T-helper 17 cell (primary cell): ENCODE measurements around the gene SMAP2. TPM values are rescaled to one million over a fixed set of nuclear protein-coding genes. Genes with fewer than 3 reads are reported as not detected.
"Not testable (repeated sequence)": the region's sequence is repeated elsewhere in the genome, so short reads cannot be mapped to it uniquely, and the experiment has no call there.

Experiments used
- ATAC-seq: fragments of 150-1000 bp; cut with Tn5 transposase; 2 replicates; pipeline ENCODE4 v1.10.0; 2021; ENCODE audit warnings: mild to moderate bottlenecking, moderate library complexity
- DNase-seq, 3 donors: peaks; one replicate each; pipeline versions ENCODE4 v3.0.0 to v3.0.0-alpha.2; 2020 to 2021
- H3K9me3 ChIP-seq: one replicate; pipeline ENCODE4 v1.7.0; 2013; ENCODE audit warnings: low read length, mild to moderate bottlenecking; ENCODE audit not compliant: control insufficient read depth, poor library complexity, severe bottlenecking
- H3K27ac Mint-ChIP-seq: one replicate; pipeline ENCODE4 v1.8.0; 2022; ENCODE audit warnings: mild to moderate bottlenecking, moderate library complexity, mixed read lengths
- H3K27me3 Mint-ChIP-seq: one replicate; pipeline ENCODE4 v1.8.0; 2022; ENCODE audit warnings: mixed read lengths
- H3K36me3 Mint-ChIP-seq: one replicate; pipeline ENCODE4 v1.8.0; 2022; ENCODE audit warnings: low read depth, mixed read lengths
- H3K4me1 Mint-ChIP-seq: one replicate; pipeline ENCODE4 v1.8.0; 2022; ENCODE audit warnings: mild to moderate bottlenecking, mixed read lengths
- H3K4me3 Mint-ChIP-seq: one replicate; pipeline ENCODE4 v1.8.0; 2022; ENCODE audit warnings: mild to moderate bottlenecking, moderate library complexity, mixed read lengths
- total RNA-seq, 4 donors: library from RNA in 2 of 4; stranded (reverse) in 2 of 4; gene quantifications; one replicate each; pipeline ENCODE4 v1.2.3 and lab custom pipeline; 2022 to 2026

The SMAP2 gene
- total RNA-seq, 2 donors from 2014 or later = 155 to 169 TPM

DNA sequence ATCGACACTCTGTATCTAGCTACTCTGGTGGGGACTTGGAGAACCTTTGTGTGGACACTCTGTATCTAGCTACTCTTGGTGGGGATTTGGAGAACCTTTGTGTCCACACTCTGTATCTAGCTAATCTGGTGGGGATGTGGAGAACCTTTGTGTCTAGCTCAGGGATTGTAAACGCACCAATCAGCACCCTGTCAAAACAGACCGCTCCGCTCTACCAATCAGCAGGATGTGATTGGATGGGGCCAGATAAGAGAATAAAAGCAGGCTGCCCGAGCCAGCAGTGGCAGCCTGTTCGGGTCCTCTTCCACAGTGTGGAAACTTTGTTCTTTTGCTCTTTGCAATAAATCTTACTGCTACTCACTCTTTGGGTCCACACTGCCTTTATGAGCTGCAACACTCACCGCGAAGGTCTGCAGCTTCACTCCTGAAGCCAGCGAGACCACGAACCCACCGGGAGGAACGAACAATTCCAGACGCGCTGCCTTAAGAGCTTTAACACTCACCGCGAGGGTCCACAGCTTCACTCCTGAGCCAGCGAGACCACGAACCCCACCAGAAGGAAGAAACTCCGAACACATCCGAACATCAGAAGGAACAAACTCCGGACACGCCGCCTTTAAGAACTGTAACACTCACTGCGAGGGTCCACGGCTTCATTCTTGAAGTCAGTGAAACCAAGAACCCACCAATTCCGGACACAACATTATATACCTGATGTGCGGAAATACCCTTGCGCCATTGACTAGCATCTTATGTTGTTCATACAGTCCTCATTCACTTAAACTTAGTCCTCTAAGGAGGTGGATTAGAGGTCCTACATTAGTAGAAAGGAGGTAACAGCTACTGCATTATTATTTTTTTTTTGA lies 15.2 kb downstream of the SMAP2 start:
- not testable (repeated sequence) for DNase-seq, H3K27me3 Mint-ChIP-seq, H3K9me3 ChIP-seq, ATAC-seq
- Mint-ChIP-seq H3K27ac (peak overlapping the region; percentile 99), H3K4me1 (peaks cover 63% of the 10 kb centered on the region), H3K36me3 (peaks cover 13% of the 10 kb centered on the region), H3K4me3 (peak overlapping the region; percentile 90)

DNA sequence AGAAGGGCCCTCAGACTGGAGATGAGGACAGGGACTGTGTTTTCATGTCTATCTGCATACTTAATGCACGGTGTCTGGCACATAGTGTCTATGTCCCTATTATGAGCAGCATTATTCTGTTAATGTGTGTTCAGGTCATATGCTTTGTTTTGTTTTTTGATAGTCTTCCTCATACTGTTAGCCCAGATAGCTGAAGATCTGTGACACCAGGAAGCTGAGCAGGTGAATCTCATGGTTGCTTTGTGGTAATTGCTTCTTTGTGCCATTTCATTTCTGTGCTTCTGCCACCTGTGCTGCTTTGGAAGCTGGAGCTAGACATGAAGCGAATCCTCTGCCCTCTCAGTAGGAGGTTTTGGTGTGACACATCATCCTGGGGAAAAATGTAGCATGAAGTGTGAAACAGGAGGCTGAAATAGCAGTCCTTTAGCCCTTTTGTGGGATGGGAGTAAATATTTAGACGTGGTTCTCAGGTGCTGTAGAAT lies 15.8 kb downstream of the SMAP2 start:
- peak overlapping the region; percentile 90 for H3K4me3 Mint-ChIP-seq
- peaks cover 13% of the 10 kb centered on the region for H3K36me3 Mint-ChIP-seq
- peaks cover 63% of the 10 kb centered on the region for H3K4me1 Mint-ChIP-seq
- no peaks in the 10 kb centered on the region for H3K27me3 Mint-ChIP-seq
- H3K9me3 ChIP-seq = no peaks in the 10 kb centered on the region
- no peak for DNase-seq
- H3K27ac Mint-ChIP-seq = peak overlapping the region; percentile 99
- peak; percentile 17 for ATAC-seq

DNA sequence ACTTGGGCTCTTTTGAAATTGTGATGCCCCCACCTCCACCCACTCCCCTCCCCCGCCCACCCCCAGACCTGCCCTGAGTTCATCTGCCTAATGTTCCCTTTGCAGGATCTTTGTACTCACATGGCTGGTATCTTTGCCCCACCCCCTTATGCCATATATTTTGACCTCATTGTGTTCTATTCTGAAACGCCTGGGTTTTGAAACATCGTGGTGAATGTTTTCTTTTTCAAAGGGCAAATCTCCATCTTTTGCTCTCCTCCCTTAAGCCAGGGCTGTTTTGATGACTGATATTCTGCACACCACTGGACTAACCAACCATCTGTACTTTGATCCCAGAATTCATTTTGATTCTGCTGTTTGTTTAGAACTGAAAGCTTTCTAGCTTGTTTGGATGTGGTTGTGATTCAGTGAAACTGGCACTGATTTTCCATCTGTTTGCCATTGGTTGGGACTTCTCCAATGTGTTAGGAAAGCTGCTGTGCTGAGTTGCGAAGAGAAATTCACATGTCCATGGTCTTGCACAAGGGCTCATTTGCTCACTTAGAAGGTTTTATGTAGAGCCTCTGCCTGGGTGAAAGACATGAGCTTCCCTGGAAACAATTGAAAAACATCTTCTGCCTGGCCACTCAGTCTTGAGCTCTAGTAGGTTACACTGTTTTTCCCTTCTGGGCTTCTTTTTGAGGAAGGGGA lies 16.5 kb downstream of the SMAP2 start:
- H3K27me3 Mint-ChIP-seq = no peaks in the 10 kb centered on the region

DNA sequence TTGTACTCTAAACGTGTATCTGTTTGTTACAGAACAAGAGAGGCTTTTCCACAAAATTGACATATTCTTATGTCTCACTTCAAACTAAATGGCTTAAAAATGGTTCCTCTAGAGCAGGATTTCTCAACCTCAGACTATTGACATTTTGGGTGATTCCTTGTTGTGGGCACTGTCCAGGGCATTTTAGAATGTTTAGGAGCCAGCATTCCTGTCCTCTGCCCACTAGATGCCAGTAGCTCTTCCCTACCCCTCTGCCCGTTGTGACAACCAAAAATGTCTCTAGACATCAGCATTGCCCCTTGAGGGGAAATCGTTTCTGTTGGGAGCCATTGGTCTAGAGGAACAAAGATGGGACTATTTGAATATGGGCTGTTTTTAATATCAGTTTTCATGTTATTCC lies 17.3 kb downstream of the SMAP2 start:
- Mint-ChIP-seq H3K4me3 (peak overlapping the region; percentile 90), H3K4me1 (peaks cover 64% of the 10 kb centered on the region), H3K27ac (peak overlapping the region; percentile 99), H3K36me3 (peaks cover 18% of the 10 kb centered on the region), H3K27me3 (no peaks in the 10 kb centered on the region)
- ATAC-seq = no peak
- DNase-seq = no peak
- no peaks in the 10 kb centered on the region for H3K9me3 ChIP-seq

More for the DNA sequence above, 16.5 kb downstream of the SMAP2 start:
- no peaks in the 10 kb centered on the region for H3K9me3 ChIP-seq
- DNase-seq (no peak), ATAC-seq (no peak)
- peaks cover 18% of the 10 kb centered on the region for H3K36me3 Mint-ChIP-seq
- H3K4me3 Mint-ChIP-seq = peak overlapping the region; percentile 90
- H3K27ac Mint-ChIP-seq = peak overlapping the region; percentile 99
- H3K4me1 Mint-ChIP-seq = peaks cover 64% of the 10 kb centered on the region

DNA sequence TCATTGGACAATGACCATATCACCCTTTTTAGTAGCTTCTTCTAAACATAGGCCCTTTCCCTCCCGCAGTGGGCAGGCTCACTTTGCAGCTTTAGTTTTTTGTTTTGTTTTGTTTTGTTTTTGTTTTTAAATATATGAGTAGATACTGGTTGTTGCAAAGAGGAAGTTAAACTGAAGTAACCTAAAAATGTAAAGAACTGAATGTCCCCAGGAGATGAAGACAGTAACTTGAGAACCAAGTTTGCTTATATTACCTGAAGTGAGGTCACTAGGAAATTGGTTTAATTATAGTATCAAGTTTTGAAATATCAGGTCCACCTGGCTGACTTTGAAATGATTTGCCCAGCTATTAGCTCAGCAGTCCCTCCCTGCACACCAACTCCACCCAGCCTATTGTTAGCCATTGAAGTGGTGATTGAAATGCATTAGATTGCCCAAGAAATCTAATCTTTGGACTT lies 18.2 kb downstream of the SMAP2 start:
- peaks cover 61% of the 10 kb centered on the region for H3K4me1 Mint-ChIP-seq
- H3K27ac Mint-ChIP-seq = peak overlapping the region; percentile 99
- H3K27me3 Mint-ChIP-seq = no peaks in the 10 kb centered on the region
- DNase-seq = no peak
- H3K9me3 ChIP-seq = no peaks in the 10 kb centered on the region
- no peak for ATAC-seq
- peaks cover 17% of the 10 kb centered on the region for H3K36me3 Mint-ChIP-seq
- peak overlapping the region; percentile 90 for H3K4me3 Mint-ChIP-seq

DNA sequence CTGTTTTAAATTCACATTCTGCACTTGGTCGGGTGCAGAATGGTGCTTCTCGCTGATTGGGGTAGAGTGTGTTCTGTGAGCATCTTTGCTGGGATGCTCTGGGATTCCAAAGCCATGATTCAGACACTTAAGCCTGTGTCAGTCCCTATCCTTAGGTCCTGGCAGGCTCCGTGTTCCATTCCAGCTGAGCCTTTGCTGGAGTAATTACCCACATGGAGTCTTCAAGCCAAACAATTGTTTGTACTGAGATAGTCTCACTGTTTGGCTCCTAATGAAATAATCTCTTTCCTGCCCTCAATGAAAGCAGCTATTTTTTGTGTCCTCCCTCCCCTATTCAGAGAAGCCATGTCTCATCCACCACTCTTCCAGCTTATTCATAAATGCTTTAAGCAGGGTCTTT lies 18.7 kb downstream of the SMAP2 start:
- peaks cover 17% of the 10 kb centered on the region for H3K36me3 Mint-ChIP-seq

DNA sequence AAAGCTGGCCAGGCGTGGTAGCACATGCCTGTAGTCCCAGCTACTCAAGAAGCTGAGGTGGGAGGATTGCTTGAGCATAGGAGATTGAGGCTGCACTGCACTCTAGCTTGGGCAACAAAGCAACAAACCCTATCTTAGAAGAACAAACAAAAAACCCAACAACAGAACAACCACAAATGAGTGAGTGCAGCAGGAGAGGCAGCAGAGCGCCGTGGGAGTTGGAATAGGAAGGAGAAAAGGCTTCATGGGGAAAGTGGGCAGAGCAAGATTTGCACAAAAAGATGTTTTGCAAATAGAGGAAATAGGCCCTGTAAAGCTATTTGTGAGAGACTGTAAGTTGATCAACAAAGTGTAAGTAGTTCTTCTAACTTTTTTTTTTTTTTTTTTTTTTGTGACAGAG lies 19.6 kb downstream of the SMAP2 start:
- Mint-ChIP-seq H3K27me3 (no peaks in the 10 kb centered on the region), H3K27ac (peak overlapping the region; percentile 99), H3K4me1 (peaks cover 68% of the 10 kb centered on the region), H3K36me3 (peaks cover 17% of the 10 kb centered on the region), H3K4me3 (peak overlapping the region; percentile 69)
- ATAC-seq = peak; percentile 20
- no peaks in the 10 kb centered on the region for H3K9me3 ChIP-seq
- no peak for DNase-seq

More for the DNA sequence above, 18.7 kb downstream of the SMAP2 start:
- H3K27me3 Mint-ChIP-seq = no peaks in the 10 kb centered on the region
- H3K9me3 ChIP-seq = no peaks in the 10 kb centered on the region
- H3K4me1 Mint-ChIP-seq = peaks cover 63% of the 10 kb centered on the region
- no peak for DNase-seq
- peak overlapping the region; percentile 90 for H3K4me3 Mint-ChIP-seq
- peak overlapping the region; percentile 99 for H3K27ac Mint-ChIP-seq
- no peak for ATAC-seq

DNA sequence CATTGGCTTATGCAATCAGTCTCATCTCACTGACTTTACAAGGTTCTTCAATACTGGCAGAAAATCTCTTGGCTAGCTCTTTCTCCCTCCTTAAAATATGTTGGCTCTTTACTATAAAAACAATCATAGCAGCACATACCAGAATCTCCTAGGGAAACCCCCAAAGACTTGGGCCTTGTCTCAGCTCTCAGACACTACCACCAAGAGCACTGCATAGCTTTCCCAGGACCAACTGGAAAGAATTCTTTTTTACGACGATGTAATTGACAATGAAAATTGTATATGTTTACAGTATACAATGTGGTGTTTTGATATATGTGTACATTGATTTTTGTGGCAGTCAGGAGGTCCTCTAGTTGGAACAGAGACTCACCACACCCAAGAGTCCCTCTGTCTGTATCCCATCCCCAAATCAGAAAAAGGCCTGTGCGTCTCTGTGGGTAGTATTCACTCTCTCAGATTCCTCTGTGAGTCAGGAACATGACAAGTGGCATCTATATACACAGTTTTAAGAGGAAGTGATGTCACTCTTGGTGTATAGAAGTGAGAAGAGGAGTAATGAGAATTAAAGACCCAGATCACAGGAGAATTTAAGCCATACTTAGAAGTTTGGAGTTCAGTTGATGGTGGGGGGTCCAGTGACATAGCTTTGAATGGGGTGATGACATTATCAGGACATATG lies 21.1 kb downstream of the SMAP2 start:
- H3K27me3 Mint-ChIP-seq = no peaks in the 10 kb centered on the region
- ATAC-seq = peak; percentile 72
- H3K27ac Mint-ChIP-seq = peak overlapping the region; percentile 99
- H3K9me3 ChIP-seq = no peaks in the 10 kb centered on the region
- peaks cover 8% of the 10 kb centered on the region for H3K36me3 Mint-ChIP-seq
- peaks cover 58% of the 10 kb centered on the region for H3K4me1 Mint-ChIP-seq
- peak overlapping the region; percentile 76 for H3K4me3 Mint-ChIP-seq
- DNase-seq = no peak

DNA sequence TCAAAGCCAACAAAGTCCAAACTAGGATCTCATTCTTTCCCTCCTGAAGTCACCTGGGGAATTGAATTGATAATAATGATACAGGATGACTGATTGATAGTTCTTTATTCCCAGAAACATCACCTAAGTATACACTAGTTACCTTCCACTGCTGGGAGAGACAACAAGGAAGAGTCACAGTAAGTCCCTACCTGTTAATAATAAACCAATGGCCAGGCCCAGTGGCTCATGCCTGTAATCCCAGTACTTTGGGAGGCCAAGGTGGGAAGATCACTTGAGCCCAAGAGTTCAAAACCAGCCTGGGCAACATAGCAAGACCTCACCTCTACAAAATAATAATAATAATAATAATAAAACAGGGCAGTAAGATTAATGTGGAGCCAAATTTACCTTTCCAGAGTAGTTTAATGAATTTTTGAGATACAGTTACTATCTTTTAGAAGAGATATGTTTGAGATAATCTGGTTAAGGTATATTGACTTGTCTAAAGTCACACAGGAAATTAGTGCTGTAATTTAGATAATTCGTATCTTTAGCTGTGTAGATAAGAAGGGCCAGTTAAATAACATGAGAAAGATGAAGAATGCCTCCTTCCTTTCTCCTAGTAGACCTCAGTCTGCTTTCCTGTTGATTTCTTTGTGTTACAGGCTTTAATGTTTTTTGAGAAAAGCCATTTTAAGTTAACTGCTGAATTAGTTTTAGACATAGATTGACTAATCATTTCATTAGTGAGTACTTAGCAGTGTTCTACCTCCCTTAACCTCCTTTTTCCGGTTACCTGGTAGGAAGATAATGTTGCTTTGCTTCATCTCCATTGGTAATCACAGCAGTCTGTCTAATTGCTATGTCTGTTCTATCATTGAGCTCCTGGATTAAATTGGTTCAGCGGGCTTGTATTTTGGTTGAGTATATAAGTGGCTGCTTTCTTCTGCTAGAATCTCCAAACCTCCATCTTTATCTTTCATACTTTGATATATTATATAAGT lies 22.0 kb downstream of the SMAP2 start:
- H3K36me3 Mint-ChIP-seq = peaks cover 8% of the 10 kb centered on the region
- peak overlapping the region; percentile 99 for H3K27ac Mint-ChIP-seq
- no peak for ATAC-seq

DNA sequence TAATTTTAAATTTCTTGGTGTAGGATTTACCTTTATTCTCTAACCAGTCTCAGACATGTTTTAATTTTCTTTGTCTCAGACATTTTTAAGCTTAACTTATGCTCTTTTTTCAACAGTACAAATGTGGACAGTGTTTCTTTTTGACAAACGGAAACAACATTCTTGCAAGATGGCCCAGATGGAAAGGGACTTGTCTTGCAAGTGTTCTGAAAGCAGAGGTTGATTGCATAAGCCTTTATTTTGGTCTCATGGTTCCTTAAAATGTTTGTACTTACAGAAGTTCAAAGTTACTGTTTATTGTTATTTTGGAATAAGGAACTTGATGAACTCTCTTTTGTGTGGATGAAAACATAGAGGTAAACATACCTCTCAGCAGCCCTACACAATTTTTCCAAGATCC lies 22.9 kb downstream of the SMAP2 start:
- no peaks in the 10 kb centered on the region for H3K9me3 ChIP-seq
- DNase-seq (no peak), ATAC-seq (no peak)
- H3K27me3 Mint-ChIP-seq = no peaks in the 10 kb centered on the region
- H3K36me3 Mint-ChIP-seq = peaks cover 8% of the 10 kb centered on the region
- peak overlapping the region; percentile 99 for H3K27ac Mint-ChIP-seq
- H3K4me1 Mint-ChIP-seq = peaks cover 54% of the 10 kb centered on the region
- peak overlapping the region; percentile 68 for H3K4me3 Mint-ChIP-seq

More for the DNA sequence above, 22.0 kb downstream of the SMAP2 start:
- no peaks in the 10 kb centered on the region for H3K9me3 ChIP-seq
- Mint-ChIP-seq H3K4me1 (peaks cover 60% of the 10 kb centered on the region), H3K4me3 (peak overlapping the region; percentile 76), H3K27me3 (no peaks in the 10 kb centered on the region)
- no peak for DNase-seq

DNA sequence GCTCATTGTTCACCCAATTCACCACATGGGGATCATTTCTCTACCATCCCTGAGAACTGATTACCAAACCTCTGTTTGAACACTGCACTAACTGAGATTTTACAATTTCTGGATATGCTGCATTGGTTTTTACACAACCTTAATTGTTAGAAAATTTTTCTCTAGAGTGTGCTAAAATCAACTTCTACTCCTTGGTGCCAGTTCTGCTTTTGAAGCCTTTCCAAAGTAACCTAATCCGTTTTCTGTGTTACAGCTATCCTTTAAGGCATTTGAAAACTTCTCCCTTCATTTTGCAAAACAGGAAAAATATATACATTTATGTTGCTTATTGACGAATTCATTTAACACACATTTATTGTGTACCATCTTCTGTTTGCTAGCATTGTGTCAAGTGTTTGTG lies 23.7 kb downstream of the SMAP2 start:
- no peaks in the 10 kb centered on the region for H3K27me3 Mint-ChIP-seq
- H3K27ac Mint-ChIP-seq = peak overlapping the region; percentile 99
- H3K36me3 Mint-ChIP-seq = peaks cover 8% of the 10 kb centered on the region

More for the DNA sequence above, 23.7 kb downstream of the SMAP2 start:
- Mint-ChIP-seq H3K4me1 (peaks cover 55% of the 10 kb centered on the region), H3K4me3 (peak overlapping the region; percentile 68)
- ATAC-seq (no peak), DNase-seq (no peak)
- no peaks in the 10 kb centered on the region for H3K9me3 ChIP-seq
